Mammary microvascular endothelial cell (primary cell): ENCODE measurements around the gene NUP43. TPM values are rescaled to one million over a fixed set of nuclear protein-coding genes. Genes with fewer than 3 reads are reported as not detected.

Experiments used
- total RNA-seq: library from RNA; depleted of rRNA; stranded (reverse); fragments of >200 nt; gene quantifications from 2 replicates; pipeline ENCODE4 v1.2.3, GENCODE V29; 2015

Gene NUP43
- 24.9 and 28.5 TPM in 2 replicates for total RNA-seq

GRCh38 chr6:149746147-149746946 is at the start of gene NUP43:
NUP43 (minus strand) TSS chr6:149746529; CDS start chr6:149746495, 34 bp downstream.

GRCh38 chr6:149749594-149750135 is 3.3 kb upstream of the NUP43 start, which contains the start of gene PCMT1:
PCMT1 (plus strand) TSS chr6:149749741; CDS start chr6:149749902, 161 bp downstream.

GRCh38 chr6:149717588-149718458 is 28.5 kb downstream of the NUP43 start, which contains the start of gene LATS1:
LATS1 (minus strand) TSS chr6:149718101; CDS start chr6:149702126, 15,975 bp downstream.

Other genes with a start within 250 kb of the NUP43 start
- gene PPIL4, start 200.5 kb downstream of the NUP43 start, total RNA-seq: 19.1 and 19.3 TPM in 2 replicates
- 35.1 and 35.6 TPM in 2 replicates for gene GINM1, start 180.2 kb downstream of the NUP43 start, total RNA-seq
- gene KATNA1, start 97.8 kb downstream of the NUP43 start, total RNA-seq: 19.3 and 20.9 TPM in 2 replicates
- 11.0 and 11.5 TPM in 2 replicates for gene LATS1, start 28.4 kb downstream of the NUP43 start, total RNA-seq
- gene PCMT1, start 3.2 kb upstream of the NUP43 start, total RNA-seq: 139 and 140 TPM in 2 replicates
- gene LRP11, start 117.8 kb upstream of the NUP43 start, total RNA-seq: 17.5 and 18.4 TPM in 2 replicates
- gene RAET1E, start 151.6 kb upstream of the NUP43 start, total RNA-seq: 0.80 and 0.94 TPM in 2 replicates
- 0.27 and 0.34 TPM in 2 replicates for gene RAET1G, start 176.6 kb upstream of the NUP43 start, total RNA-seq
- gene ULBP2, start 195.5 kb upstream of the NUP43 start, total RNA-seq: 19.0 and 21.4 TPM in 2 replicates
- gene ULBP1, start 217.4 kb upstream of the NUP43 start, total RNA-seq: 0.87 and 0.94 TPM in 2 replicates